ENCODE results near the gene TRDN.
"Not testable (repeated sequence)": the region's sequence is repeated elsewhere in the genome, so short reads cannot be mapped to it uniquely, and the experiment has no call there.

Gene TRDN

GRCh38 chr6:123632641-123633040, 4.1 kb downstream of the TRDN start:
- no peak for DNase-seq

- no peak for DNase-seq
Measured at GRCh38 chr6:123629258-123629941, 7.3 kb downstream of the TRDN start.

- DNase-seq: no peak
Measured at GRCh38 chr6:123625696-123626095, 11.1 kb downstream of the TRDN start.

- no peak for DNase-seq
Measured at GRCh38 chr6:123622780-123623179, 14.0 kb downstream of the TRDN start.

- DNase-seq: no peak
Measured at GRCh38 chr6:123619156-123619555, 17.6 kb downstream of the TRDN start.

- no peak for DNase-seq
Measured at GRCh38 chr6:123616942-123617341, 19.8 kb downstream of the TRDN start.

GRCh38 chr6:123616016-123616415, 20.7 kb downstream of the TRDN start:
- DNase-seq: no peak

GRCh38 chr6:123610779-123611178, 26.0 kb downstream of the TRDN start:
- no peak for DNase-seq

GRCh38 chr6:123604067-123604466, 32.7 kb downstream of the TRDN start:
- no peak for DNase-seq

- no peak for DNase-seq
Measured at GRCh38 chr6:123598011-123598410, 38.7 kb downstream of the TRDN start.

GRCh38 chr6:123594776-123595175, 42.0 kb downstream of the TRDN start:
- DNase-seq: no peak

- no peak for DNase-seq
Measured at GRCh38 chr6:123592426-123592825, 44.3 kb downstream of the TRDN start.

GRCh38 chr6:123589973-123590372, 46.8 kb downstream of the TRDN start:
- DNase-seq: no peak

GRCh38 chr6:123589317-123589716, 47.4 kb downstream of the TRDN start:
- DNase-seq: no peak

GRCh38 chr6:123588546-123588895, 48.2 kb downstream of the TRDN start:
- no peak for DNase-seq

GRCh38 chr6:123587838-123588545, 48.8 kb downstream of the TRDN start:
- no peak for DNase-seq

- DNase-seq: not testable (repeated sequence)
Measured at GRCh38 chr6:123587407-123587806, 49.3 kb downstream of the TRDN start.

GRCh38 chr6:123580331-123580730, 56.4 kb downstream of the TRDN start:
- no peak for DNase-seq

GRCh38 chr6:123575188-123575587, 61.6 kb downstream of the TRDN start:
- DNase-seq: no peak

- DNase-seq: no peak
Measured at GRCh38 chr6:123570813-123571684, 65.7 kb downstream of the TRDN start.

GRCh38 chr6:123569575-123569974, 67.2 kb downstream of the TRDN start:
- DNase-seq: no peak

- DNase-seq: no peak
Measured at GRCh38 chr6:123565529-123565928, 71.2 kb downstream of the TRDN start.

GRCh38 chr6:123564361-123564760, 72.4 kb downstream of the TRDN start:
- DNase-seq: no peak

GRCh38 chr6:123562677-123563076, 74.1 kb downstream of the TRDN start:
- no peak for DNase-seq

Measured in NK-92 treated with Interleukin-12 subunit alpha and Interleukin-12 subunit beta, amount 100 ng/mL, for 24 hours (cell line).